Cortex of kidney (tissue), 1 donor: ENCODE results near the gene SFSWAP.
"Not testable (repeated sequence)": the region's sequence is repeated elsewhere in the genome, so short reads cannot be mapped to it uniquely, and the experiment has no call there.

Experiments used
- DNase-seq: peaks from one replicate; lab custom pipeline; 2025; lab: John Stamatoyannopoulos, UW

Gene SFSWAP

DNA sequence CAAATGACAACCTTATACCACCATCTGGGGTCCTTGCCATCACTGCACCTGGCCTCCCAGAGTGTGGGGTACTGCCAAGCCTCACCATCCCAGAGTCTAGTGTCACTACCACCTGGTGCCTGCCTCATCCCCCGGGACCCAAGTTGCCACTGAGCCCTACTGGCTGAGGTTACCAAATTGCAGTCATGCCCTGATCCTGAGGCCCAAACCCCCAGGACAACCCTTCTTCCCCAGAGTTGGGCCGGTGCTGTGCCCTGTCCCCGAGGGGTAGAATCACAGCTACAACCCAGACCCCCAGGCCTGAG is 8.4 kb upstream of the SFSWAP start:
- DNase-seq, result no peak

DNA sequence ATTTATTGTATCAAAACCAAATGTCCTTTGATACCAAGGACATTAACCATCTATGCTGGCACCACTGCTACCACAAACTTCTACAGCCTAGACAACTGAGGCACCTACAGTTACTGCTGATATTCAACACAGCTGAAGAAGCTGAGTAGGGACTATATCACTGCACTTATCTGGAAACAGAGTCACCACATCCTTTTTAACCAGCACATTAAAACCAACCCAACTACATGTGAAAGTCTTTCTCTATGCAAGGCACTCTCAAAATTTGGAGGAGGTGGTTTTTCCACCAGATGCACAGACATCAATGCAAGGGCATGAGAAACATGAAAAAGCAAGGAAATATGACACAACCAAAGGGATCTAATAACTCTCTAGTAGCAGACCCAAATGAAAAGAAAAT is 7.7 kb upstream of the SFSWAP start:
- DNase-seq, result no peak

DNA sequence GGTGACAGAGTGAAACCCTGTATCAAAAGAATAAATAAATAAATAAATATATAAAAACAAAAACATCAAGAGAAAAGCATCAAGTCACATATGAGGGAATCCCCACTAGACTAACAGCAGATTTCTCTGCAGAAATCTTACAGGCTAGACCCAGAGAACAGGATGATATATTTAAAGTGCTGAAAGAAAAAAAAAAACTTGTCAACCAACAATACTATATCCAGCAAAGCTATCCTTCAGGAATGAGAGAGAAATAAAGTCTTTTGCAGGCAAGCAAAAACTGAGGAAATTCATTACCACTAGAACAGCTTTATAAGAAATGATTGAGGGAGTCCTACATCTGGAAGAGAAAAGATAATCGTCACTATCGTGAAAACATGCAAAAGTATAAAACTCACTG is 6.4 kb upstream of the SFSWAP start:
- no peak for DNase-seq

DNA sequence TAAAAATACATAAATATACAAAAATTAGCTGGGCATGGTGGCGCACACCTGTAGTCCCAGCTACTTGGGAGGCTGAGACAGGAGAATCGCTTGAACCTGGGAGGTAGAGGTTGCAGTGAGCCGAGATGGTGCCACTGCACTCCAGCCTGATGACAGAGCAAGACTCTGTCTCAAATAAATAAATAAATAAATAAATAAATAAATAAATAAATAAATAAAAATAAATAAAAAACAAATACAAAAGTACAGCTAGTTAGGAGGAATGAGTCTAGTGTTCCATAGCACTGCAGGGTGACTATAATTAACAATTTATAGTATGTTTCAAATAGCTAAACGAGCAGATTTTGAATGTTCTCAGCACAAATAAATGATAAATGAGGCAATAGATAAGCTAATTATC is 4.2 kb upstream of the SFSWAP start:
- not testable (repeated sequence) for DNase-seq

DNA sequence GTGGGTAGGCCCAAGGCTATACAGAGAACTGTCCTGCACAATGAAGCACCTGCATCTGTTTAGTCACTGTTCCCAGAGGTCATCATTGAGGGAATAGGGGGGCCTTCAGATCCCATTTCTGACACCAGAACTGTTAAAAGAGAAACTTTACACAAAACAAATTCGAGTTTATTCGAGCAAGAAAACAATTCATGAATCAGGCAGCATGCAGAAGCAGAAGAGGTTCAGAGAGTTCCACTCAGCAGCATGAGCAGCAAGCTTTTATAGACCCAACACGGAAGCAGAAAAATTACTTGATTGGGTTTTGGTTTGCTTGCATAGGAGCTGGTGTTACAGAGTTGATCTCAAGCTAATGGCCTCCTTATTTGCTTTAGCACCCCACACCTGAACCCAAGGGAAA is 1.7 kb upstream of the SFSWAP start:
- no peak for DNase-seq

DNA sequence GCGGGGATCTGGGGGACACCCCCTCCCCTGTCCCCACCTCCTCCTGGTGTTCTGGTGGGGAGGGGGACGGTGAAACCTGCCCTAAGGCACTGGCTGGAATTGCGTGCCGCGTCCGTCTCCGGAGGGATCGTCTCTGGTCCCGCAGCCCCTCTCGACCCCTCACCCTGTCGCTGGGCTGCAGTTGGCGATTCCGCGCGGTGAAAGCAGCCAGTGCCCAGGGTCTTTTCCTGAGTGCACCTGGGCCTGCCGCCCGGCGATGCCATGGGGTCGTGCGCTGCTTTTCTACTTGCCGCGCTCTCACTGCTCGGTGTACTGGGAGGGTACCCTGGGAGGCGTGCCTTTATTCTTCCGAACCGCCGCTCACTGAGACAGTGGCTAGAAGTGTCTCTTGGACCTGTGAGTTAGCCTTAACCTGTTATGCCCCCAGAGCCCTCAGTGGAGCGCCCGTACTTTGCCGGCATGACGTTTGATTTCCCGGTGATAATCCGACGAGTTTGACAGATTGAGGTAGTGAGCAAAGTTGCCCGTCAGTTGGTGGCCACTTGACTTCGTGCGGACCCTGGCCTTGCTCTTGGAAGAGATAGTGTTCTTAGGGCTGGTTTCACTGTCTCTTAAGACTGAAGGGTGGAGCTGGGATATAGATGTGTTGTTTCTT is 788 bp downstream of the SFSWAP start:
- no peak for DNase-seq

DNA sequence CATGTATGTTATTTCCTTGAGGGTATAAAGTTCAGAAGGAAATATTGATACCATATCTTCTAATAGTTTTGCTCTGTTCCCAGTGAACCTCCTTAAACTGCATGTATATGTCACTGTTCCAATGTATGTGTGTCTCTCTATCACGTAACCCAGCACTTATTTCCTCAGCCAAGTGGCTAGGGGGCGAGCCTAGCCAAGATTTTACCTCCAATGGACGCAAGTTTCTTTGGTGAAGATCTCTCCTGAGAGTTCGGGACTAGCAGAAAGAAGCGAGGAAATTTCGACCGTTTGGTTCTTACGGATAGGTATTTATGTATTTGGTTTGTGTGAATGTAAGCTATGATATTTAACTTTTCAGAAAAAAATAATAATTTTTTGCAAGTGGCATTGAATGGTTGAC is 2.5 kb downstream of the SFSWAP start:
- no peak for DNase-seq

DNA sequence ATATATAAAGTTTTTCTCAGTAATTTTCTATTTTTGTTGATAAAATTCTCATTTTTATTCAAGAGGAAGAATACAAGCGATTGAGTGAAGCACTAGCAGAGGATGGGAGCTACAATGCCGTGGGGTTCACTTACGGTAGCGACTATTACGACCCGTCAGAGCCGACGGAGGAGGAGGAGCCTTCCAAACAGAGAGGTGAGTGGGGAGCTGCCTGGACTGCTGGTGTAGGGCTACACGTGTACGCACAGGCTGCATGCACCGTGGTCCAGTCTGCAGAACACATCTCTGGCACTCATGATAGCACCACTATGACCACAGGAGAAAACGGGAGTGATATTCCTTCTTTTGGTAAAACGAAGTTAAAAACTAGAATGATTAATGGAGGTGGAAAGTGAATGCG is 3.9 kb downstream of the SFSWAP start:
- no peak for DNase-seq

DNA sequence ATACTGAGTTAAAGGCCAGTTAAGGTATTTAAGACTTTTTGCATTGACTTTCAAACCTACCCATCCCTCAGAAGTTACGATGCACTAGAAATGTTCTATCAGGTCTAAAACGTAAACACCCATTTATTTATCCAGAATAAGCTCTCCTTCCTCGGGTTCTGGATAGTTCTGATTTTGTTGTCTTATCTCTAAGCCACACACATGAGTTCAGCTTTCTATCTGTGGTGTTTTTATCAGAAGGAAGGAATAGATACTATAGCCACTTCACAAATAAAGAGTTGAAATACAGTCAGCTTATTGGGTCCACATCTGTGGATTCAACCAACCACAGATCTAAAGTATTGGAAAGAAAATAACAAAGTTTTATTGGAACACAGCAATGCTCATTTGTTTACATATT is 5.4 kb downstream of the SFSWAP start:
- no peak for DNase-seq

DNA sequence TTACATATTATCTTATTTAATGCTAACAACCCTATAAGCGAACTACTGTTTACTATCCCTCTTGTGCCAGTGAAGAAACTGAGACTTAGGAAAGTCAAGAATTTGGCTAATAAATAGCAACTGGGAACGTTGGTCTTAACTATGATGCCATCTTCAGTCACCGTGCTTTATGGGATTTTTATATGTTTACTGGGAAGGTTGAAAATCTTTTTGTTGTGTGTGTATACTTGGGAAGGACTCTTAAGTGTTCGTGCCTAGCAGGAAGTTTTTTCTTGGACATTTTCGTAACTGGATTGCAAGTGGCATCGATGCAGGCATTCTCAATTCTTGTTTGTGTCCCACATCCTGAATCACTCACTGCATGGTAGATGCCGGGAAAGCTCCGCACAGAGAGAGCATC is 9.4 kb downstream of the SFSWAP start:
- DNase-seq, result no peak

DNA sequence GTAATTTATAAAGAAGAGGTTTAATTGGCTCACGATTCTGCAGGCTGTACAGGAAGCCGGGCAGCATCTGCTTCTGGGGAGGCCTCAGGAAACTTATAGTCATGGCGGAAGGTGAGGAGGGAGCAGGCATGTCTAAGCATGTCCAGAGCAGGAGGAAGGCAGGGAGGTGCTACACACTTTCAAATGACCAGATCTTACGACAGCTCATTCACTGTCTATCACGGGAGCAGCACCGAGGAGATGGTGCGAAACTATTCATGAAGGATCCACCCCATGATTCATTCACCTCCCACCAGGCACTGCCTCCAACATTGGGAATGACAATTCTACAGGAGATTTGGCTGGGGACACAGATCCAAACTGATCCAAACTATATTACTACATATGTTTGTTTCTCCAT is 10.0 kb downstream of the SFSWAP start:
- no peak for DNase-seq

DNA sequence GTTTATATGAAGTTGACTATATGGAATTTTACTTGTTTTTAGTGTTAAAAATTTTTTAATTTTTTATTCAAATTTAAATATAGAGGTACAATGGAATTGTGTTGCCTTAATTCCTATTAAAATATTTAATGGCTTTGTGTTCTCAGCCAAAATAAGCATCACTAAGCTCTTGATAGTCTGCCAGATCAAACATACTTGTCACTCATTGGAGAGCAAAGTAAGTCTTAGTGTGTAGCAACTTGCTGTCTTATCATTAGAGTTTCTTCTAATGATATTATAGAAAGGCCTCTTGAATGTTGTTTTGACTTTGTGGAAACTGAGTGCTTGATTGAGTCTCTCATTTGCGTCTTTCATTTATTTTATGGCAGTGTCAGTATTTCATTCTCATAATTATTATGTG is 10.7 kb downstream of the SFSWAP start:
- no peak for DNase-seq

DNA sequence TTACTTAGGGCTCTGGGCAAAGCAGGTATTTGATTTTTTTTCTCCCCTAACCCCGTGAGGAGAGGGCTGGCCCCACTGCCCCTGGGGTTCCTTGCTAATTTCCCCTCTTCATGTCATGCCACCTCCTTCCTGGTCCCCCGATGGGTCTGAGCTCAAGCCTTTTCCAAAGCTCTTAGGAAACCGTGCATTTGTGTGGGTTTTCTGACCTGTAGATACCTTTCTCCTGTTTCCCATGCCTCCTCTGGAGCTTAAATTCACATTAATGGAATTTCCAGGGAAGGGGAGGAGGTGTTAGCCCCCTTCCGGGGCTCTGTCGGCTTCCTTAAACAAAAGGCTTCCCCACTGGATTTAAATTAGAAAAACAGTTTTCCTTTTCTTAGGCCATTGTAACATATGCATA is 12.6 kb downstream of the SFSWAP start:
- DNase-seq, result no peak

DNA sequence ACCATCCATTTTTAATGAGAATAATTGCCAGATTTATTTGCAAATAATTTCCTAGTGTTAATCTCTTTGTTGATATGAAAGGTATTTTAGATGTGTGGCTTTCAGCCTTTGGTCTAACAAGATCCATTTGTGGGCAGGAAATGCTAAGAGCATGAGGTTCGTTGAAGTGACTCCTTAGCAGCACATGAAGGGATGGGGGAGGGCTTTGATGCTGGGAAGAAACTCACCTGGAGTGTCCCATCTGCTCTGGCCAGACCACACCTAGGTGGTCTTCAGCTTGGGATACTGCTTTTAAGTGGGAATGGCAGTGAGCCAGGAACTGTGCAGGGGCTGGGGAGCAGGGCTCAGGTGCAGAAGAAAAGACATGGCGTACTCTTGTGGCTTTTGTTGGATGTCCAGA is 13.6 kb downstream of the SFSWAP start:
- DNase-seq, result no peak

DNA sequence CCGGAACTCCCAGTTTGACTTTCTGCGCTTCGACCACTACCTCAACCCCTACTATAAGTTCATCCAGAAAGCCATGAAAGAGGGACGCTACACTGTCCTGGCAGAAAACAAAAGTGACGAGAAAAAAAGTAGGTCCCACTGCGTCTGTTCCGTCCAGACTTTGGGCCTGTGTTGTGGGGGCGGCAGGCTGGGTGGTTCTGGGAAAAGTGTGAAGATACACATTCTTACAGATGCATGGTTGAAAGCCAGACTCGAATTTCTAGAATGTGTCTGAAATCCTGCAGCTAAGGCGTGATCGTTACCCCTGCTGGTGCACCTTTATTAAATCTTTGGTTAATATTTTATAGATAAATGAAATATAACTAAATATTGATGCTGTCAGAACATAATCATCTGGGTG is 14.6 kb downstream of the SFSWAP start:
- no peak for DNase-seq

DNA sequence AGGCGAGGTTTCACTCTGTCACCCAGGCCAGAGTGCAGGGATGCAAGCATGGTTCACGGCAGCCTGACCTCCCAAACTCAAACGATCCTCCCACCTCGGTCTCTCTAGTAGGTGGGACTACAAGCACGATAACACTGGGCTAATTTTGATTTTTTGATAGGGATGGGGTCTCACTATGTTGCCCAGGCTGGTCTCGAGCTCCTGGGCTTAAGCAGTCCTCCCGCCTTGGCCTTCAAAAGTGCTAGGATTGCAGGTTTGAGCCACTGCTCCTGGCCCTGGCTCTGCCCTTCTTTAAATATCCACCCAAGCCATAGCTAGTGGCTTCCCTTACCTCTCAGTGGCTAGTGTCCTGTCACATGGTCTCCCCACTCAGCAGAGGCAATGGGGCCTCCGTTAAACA is 17.8 kb downstream of the SFSWAP start:
- no peak for DNase-seq

DNA sequence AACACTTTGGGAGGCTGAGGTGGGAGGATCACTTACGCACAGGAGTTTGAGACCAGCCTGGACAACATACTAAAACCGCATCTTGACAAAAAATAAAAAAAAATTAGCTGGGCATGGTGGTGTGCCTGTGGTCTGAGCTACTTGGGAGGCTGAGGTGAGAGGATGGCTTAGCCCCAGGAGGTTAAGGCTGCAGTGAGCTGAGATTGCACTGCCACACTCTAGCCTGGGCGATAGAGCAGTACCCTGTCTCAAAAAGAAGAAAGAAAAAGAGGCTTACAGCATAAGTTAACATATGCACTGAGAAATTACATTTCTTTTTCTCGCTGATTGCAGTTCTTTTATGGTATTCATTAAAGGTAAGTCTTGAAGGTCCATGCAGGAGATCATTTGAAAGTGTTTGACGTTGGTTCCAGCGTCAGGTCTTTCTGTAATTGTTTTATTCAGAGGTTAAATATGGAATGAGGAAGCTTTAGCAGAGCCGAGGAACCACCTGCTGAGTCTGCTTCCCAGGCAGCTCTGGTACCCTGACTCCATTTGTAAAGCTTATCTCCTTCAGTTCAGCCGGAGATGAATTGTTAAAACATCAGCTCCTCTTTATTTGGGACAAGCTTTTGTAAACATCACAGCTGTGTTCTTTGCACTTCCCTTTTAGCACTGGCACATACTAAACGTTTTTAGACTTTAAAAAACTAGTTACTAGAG is 18.5 kb downstream of the SFSWAP start:
- DNase-seq, result no peak

DNA sequence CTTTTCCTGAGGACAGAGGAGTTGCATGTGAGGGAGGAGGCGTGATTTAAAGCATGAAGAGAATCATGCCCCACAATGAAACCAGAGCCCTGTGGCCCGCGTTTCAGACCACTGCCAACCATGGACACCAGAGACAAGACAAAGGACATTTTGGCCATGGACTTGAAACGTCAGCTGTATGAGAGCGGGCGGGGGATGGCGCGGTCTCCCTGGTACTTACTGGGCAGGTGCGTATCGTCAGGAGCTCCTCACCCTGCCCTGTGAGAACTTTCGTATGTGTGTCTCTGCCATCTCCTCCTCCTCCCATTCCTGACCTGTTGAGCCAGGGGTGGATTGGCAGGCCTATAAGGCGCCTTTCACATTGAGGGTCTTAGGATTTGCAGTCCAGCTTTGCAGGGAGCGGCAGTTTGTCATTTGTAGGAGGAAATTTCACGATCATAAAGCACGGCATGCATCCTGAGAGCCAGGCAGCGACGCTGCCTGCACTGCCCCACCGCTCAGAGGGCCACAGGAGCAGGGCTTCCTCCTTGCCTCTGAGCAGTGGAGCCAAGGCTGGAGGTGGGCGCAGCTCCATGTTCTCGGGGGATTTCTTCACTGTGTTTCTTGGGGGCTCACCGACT is 22.2 kb downstream of the SFSWAP start:
- no peak for DNase-seq

DNA sequence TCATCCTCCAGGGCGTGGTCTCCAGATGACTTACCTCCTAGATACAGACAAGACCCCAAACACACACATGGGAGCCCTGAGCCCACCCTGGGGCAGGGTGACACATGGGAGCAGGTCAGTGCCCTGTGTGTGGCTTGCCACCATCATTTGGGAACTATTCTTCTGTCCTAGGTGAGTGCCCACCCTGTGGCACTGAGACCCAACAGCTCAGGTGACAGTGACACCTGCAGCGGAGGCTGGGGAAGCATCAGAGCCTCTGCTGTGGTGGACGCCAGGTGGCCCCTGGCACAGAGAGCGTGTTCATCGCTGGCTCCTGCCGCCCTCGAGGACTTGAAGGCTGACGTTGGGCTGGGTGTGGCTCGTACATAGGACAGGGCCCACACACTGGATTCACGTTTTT is 23.0 kb downstream of the SFSWAP start:
- DNase-seq, result no peak

DNA sequence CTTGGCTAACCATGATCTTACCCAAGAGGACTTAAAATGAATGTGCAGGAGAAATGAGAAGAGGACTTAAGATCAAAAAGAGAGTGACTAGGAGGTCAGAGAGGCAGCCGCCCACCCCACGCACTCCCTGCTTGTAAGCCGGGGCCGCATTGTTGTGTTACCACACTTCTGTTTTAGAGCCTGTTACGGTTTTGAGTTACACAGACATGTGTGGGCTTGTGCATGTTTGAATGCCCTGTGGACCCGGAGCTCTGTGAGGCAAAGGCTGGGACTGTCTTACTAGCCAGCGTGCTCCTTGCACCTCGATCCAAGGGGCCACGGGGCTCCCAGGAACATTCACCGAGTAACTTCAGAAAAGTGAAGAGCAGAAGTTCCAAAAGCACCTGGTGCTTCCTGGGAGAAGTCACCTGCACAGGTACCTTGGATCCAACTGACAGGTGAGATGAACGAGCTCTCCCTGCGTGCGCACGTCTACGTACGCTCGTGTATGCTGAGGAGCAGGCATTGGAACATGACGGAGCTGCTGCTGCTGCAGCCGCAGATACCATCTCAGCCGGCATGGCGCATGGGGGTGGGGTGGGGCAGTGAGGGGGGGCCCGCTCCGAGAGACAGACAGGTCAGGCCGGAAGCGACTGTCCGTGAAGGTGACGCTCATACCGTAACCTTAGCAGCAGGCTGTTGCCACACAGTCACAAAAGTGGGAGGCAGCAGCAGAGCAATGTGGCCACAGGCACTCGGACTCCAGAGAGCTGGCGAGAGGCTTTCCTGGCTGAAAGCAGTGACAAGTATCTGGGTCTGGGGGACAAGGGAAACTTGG is 23.7 kb downstream of the SFSWAP start:
- DNase-seq, result no peak

DNA sequence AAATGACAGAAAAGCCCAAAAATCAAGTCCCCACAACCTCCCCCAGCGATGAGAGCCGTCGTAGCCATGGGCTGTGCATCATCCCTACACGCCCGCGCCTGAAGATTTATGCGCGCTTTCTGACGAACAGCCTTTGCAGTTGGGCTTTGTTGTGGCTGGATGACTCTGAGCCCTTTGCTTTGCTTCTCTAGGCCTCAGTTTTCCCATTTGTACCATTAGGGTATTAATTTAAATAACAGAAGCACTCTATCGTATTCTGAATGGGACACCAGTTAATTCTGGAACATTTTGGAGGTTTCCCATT is 24.2 kb downstream of the SFSWAP start:
- DNase-seq, result no peak

DNA sequence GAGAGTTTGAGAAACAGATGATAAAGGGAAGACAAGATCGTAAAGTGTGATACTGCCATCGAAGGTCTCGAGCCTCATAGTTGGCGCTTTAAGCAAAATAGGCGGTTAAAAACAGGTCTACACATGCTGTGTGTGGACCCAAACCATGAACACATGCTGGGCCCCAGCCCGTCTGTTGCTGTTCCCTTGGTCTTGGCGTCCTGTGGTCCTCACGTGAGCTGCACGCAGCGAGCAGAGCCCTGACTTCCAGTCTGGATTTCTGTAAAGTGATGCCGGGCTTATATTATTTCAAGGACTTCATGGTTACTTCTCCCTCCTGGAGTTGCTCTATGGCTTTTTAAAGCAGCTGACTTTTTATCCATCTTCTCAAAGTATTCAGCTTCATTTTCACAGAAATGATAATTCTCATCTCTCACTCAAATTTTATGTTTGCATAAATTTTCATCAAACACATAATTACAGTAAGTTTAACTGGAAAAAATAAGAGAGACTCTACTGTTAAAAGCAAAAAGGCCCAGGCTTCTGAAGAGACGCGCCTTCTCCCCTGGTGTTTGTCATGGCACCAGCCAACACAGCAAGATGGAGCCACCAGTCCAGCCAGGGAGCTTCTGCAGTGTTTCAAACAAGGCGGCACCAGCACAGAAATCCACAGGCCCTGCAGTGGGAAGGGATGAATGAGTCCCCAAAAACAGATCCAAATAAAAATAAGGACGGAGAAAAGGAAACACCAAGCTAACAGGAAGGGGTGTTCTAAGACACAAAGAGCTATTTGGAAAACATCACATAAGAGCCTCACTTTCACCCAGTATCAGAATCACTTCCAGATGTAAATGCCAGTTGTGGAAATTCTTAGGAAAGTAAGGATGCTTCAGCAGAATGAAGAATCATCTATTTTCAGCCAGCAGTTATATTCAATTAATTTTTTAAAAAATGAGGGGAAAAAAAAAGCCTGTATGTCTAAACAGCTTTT is 24.9 kb downstream of the SFSWAP start:
- no peak for DNase-seq
